H9 (cell line): ENCODE results near the gene ZCWPW1. TPM values are rescaled to one million over a fixed set of nuclear protein-coding genes. Genes with fewer than 3 reads are reported as not detected.

Experiments used
- DNase-seq: peaks from one replicate; pipeline ENCODE4 v3.0.0-alpha.2; 2017
- H2AFZ ChIP-seq: one replicate; pipeline ENCODE4 v1.6.1; 2013; ENCODE audit warnings: mild to moderate bottlenecking, low read length, control low read depth, moderate library complexity
- H2AK5ac ChIP-seq: 2 replicates; pipeline ENCODE4 v1.6.1; 2013; ENCODE audit warnings: low read length, control low read depth, mixed read lengths; ENCODE audit not compliant: insufficient read length
- H2BK120ac ChIP-seq: one replicate; pipeline ENCODE4 v1.6.1; 2013; ENCODE audit warnings: low read depth, mild to moderate bottlenecking, low read length, control low read depth, inconsistent platforms; ENCODE audit not compliant: poor library complexity, severe bottlenecking
- H2BK12ac ChIP-seq: 2 replicates; pipeline ENCODE4 v1.6.1; 2013; ENCODE audit warnings: low read length, control low read depth, mixed read lengths, low read depth; ENCODE audit not compliant: insufficient read length
- H2BK15ac ChIP-seq: 2 replicates; pipeline ENCODE4 v1.6.1; 2013; ENCODE audit warnings: low read depth, low read length, control low read depth
- H2BK20ac ChIP-seq: one replicate; pipeline ENCODE4 v1.6.1; 2013; ENCODE audit warnings: low read depth, mild to moderate bottlenecking, low read length, control low read depth, inconsistent platforms; ENCODE audit not compliant: poor library complexity, severe bottlenecking
- H2BK5ac ChIP-seq: 2 replicates; pipeline ENCODE4 v1.6.1; 2013; ENCODE audit warnings: low read length, control low read depth, mixed read lengths; ENCODE audit not compliant: insufficient read length
- H3K14ac ChIP-seq: 2 replicates; pipeline ENCODE4 v1.6.1; 2013; ENCODE audit warnings: low read length, control low read depth; ENCODE audit not compliant: insufficient read depth
- H3K18ac ChIP-seq: 2 replicates; pipeline ENCODE4 v1.6.1; 2013; ENCODE audit warnings: low read depth, mild to moderate bottlenecking, mixed read lengths, low read length, control low read depth; ENCODE audit not compliant: insufficient read length
- H3K23ac ChIP-seq: 2 replicates; pipeline ENCODE4 v1.6.1; 2013; ENCODE audit warnings: low read length, control low read depth, mixed read lengths, low read depth; ENCODE audit not compliant: insufficient read length
- H3K23me2 ChIP-seq: 2 replicates; pipeline ENCODE4 v1.6.1; 2013; ENCODE audit warnings: low read depth, mild to moderate bottlenecking, mixed read lengths, low read length, control low read depth; ENCODE audit not compliant: insufficient read length, poor library complexity, severe bottlenecking
- H3K27ac ChIP-seq: 2 replicates; pipeline ENCODE4 v1.5.1; 2013; ENCODE audit warnings: low read length, control low read depth, mixed read lengths, low read depth; ENCODE audit not compliant: insufficient read length
- H3K27me3 ChIP-seq: 2 replicates; pipeline ENCODE4 v1.6.1; 2013; ENCODE audit warnings: low read length, control low read depth, inconsistent platforms; ENCODE audit not compliant: insufficient read depth
- H3K4ac ChIP-seq: 2 replicates; pipeline ENCODE4 v1.6.1; 2013; ENCODE audit warnings: low read depth, mild to moderate bottlenecking, control low read depth, inconsistent platforms, low read length, moderate library complexity
- H3K4me1 ChIP-seq: 2 replicates; pipeline ENCODE4 v1.6.1; 2013; ENCODE audit warnings: low read length, control low read depth, inconsistent platforms; ENCODE audit not compliant: insufficient read depth
- H3K4me2 ChIP-seq: 2 replicates; pipeline ENCODE4 v1.6.1; 2013; ENCODE audit warnings: low read length, control low read depth, mixed read lengths; ENCODE audit not compliant: insufficient read length, insufficient read depth
- H3K56ac ChIP-seq: 2 replicates; pipeline ENCODE4 v1.6.1; 2013; ENCODE audit warnings: low read depth, mild to moderate bottlenecking, mixed read lengths, low read length, control low read depth; ENCODE audit not compliant: insufficient read length
- H3K79me1 ChIP-seq: 2 replicates; pipeline ENCODE4 v1.6.1; 2013; ENCODE audit warnings: low read depth, mild to moderate bottlenecking, moderate library complexity, low read length, control low read depth, inconsistent platforms; ENCODE audit not compliant: insufficient read depth, poor library complexity, severe bottlenecking
- H3K79me2 ChIP-seq: 2 replicates; pipeline ENCODE4 v1.6.1; 2013; ENCODE audit warnings: low read length, control low read depth, inconsistent platforms; ENCODE audit not compliant: insufficient read depth
- H3K9ac ChIP-seq: 2 replicates; pipeline ENCODE4 v1.6.1; 2013; ENCODE audit warnings: low read length, control low read depth, mixed read lengths; ENCODE audit not compliant: insufficient read length; ENCODE audit errors: extremely low read depth
- H3K9me3 ChIP-seq: one replicate; pipeline ENCODE4 v1.6.1; 2013; ENCODE audit warnings: low read depth, low read length, inconsistent platforms; ENCODE audit not compliant: control insufficient read depth
- H3T11ph ChIP-seq: one replicate; pipeline ENCODE4 v1.6.1; 2013; ENCODE audit warnings: mild to moderate bottlenecking, low read length, control low read depth, inconsistent platforms
- H4K20me1 ChIP-seq: one replicate; pipeline ENCODE4 v1.6.1; 2013; ENCODE audit not compliant: control insufficient read depth, insufficient read length, insufficient read depth
- H4K5ac ChIP-seq: 2 replicates; pipeline ENCODE4 v1.6.1; 2013; ENCODE audit warnings: low read depth, mild to moderate bottlenecking, mixed read lengths, low read length, control low read depth; ENCODE audit not compliant: insufficient read length
- H4K8ac ChIP-seq: replicated peaks from 2 replicates; pipeline ENCODE4 v1.6.1; 2013; ENCODE audit warnings: low read length, control low read depth, mixed read lengths, low read depth; ENCODE audit not compliant: insufficient read length
- H4K91ac ChIP-seq: 2 replicates; pipeline ENCODE4 v1.6.1; 2013; ENCODE audit warnings: low read depth, mild to moderate bottlenecking, moderate library complexity, mixed read lengths, low read length, control low read depth; ENCODE audit not compliant: insufficient read length
- H3K27ac Mint-ChIP-seq, 3 experiments: 2 replicates in 2 of 3; 3 replicates in 1 of 3; pipeline ENCODE4 v1.8.0; 2020 to 2021; ENCODE audit warnings: mixed read lengths in 3 of 3, mild to moderate bottlenecking in 1 of 3, moderate library complexity in 1 of 3
- H3K27me3 Mint-ChIP-seq: 2 replicates; pipeline ENCODE4 v1.8.0; 2021; ENCODE audit warnings: low read depth, mild to moderate bottlenecking, moderate library complexity, mixed read lengths
- H3K36me3 Mint-ChIP-seq, 3 experiments: 2 replicates in 2 of 3; 3 replicates in 1 of 3; pipeline ENCODE4 v1.8.0; 2020 to 2021; ENCODE audit warnings: low read depth in 3 of 3, mixed read lengths in 3 of 3; ENCODE audit not compliant: insufficient read depth in 1 of 3
- H3K4me1 Mint-ChIP-seq, 2 experiments: 2 replicates each; pipeline ENCODE4 v1.8.0; 2020; ENCODE audit warnings: mixed read lengths in 2 of 2
- H3K4me3 Mint-ChIP-seq, 2 experiments: 2 replicates in 1 of 2; 3 replicates in 1 of 2; pipeline ENCODE4 v1.8.0; 2020 to 2021; ENCODE audit warnings: mild to moderate bottlenecking in 2 of 2, mixed read lengths in 2 of 2, moderate library complexity in 1 of 2
- H3K9me3 Mint-ChIP-seq, 2 experiments: 2 replicates in 1 of 2; 3 replicates in 1 of 2; pipeline ENCODE4 v1.8.0; 2020; ENCODE audit warnings: mild to moderate bottlenecking in 2 of 2, mixed read lengths in 2 of 2, moderate library complexity in 1 of 2
- CTCF ChIP-seq: fragments of 200-600 bp; sonication (generic); conservative IDR thresholded peaks from 3 replicates; pipeline ENCODE4 v1.8.0; 2021; ENCODE audit warnings: antibody characterized with exemption, mild to moderate bottlenecking
- WGBS: extraction: QIAGEN DNeasy Blood & Tissue Kit; methylation state at CpG from one replicate; pipeline ENCODE4 v1.1.7; 2013; ENCODE audit warnings: missing lambda C conversion rate, low lambda C conversion rate, mixed read lengths; ENCODE audit not compliant: insufficient read length; ENCODE audit errors: extremely low coverage; 5-methylcytosine and 5-hydroxymethylcytosine counted together
- total RNA-seq: library from RNA; stranded (reverse); gene quantifications from 2 replicates; pipeline ENCODE4 v1.2.1, GENCODE V29; 2021

ZCWPW1 gene
- total RNA-seq, 1 experiment from 2014 or later, result 1.1 TPM

- H3K4ac ChIP-seq, result no peak overlapping the region
- no peak overlapping the region for H3K27ac ChIP-seq
- no peak overlapping the region for H3K56ac ChIP-seq
- peaks cover 0 to under 1% of the 10 kb centered on the region in 2 experiments; a peak in 2 of 4 replicates for H3K4me1 Mint-ChIP-seq
- no peaks in the 10 kb centered on the region for H3K27me3 ChIP-seq
- no peaks in the 10 kb centered on the region for H4K20me1 ChIP-seq
- H2BK12ac ChIP-seq, result no peak overlapping the region
- H4K91ac ChIP-seq, result no peak overlapping the region
- no peak overlapping the region for H4K8ac ChIP-seq
- no peaks in the 10 kb centered on the region for H3K4me1 ChIP-seq
- H3K23ac ChIP-seq, result no peak overlapping the region
- H3K9me3 ChIP-seq, result no peaks in the 10 kb centered on the region
- H3T11ph ChIP-seq, result no peak overlapping the region
- no peak overlapping the region for H3K27ac Mint-ChIP-seq
- no peak overlapping the region for H3K9ac ChIP-seq
- no CpG with 5 or more reads among the region's 1 CpG for WGBS
- H3K14ac ChIP-seq, result no peak overlapping the region
- no peak overlapping the region for H3K4me3 Mint-ChIP-seq
- H3K9me3 Mint-ChIP-seq, result peaks cover 4 to 14% of the 10 kb centered on the region in 2 experiments; a peak in 3 of 5 replicates
- TF ChIP-seq CTCF, result no peak
- H3K23me2 ChIP-seq, result no peaks in the 10 kb centered on the region
- no peaks in the 10 kb centered on the region for H3K79me2 ChIP-seq
- no peak overlapping the region for H2AFZ ChIP-seq
- no peak overlapping the region for H2BK15ac ChIP-seq
- H3K18ac ChIP-seq, result no peak overlapping the region
- no peak overlapping the region for H3K4me2 ChIP-seq
- H2AK5ac ChIP-seq, result no peak overlapping the region
- no peaks in the 10 kb centered on the region for H3K79me1 ChIP-seq
- H2BK20ac ChIP-seq, result no peak overlapping the region
- DNase-seq, result no peak
- no peak overlapping the region for H2BK120ac ChIP-seq
- no peak overlapping the region for H4K5ac ChIP-seq
- no peak overlapping the region for H2BK5ac ChIP-seq
- H3K36me3 Mint-ChIP-seq, result peaks cover 0 to 4% (median 3%) of the 10 kb centered on the region in 3 experiments; a peak in 4 of 7 replicates
- peaks cover 25% of the 10 kb centered on the region for H3K27me3 Mint-ChIP-seq
Observed at GRCh38 chr7:100425347-100425746, 3.2 kb downstream of the ZCWPW1 start.
